Lung (tissue), 12 donors: ENCODE data around the gene GPATCH2. TPM values are rescaled to one million over a fixed set of nuclear protein-coding genes. Genes with fewer than 3 reads are reported as not detected.

ENCODE experiments used
- ATAC-seq: fragments of 200-7000 bp; cut with Tn5 transposase; one replicate; pipeline ENCODE4 v1.9.1; 2020; ENCODE audit warnings: moderate number of reproducible peaks; ENCODE audit not compliant: insufficient read depth, low FRiP score
- DNase-seq, 3 donors: peaks; one replicate each; pipeline ENCODE4 v3.0.0-alpha.2; 2013 to 2017
- H3K27ac ChIP-seq, 2 donors: one replicate each; pipeline ENCODE4 v1.5.1; 2013; ENCODE audit warnings: mild to moderate bottlenecking in 2 of 2, moderate library complexity in 2 of 2, control low read depth in 1 of 2, inconsistent platforms in 1 of 2, low read depth in 1 of 2, low read length in 1 of 2
- H3K27me3 ChIP-seq, 3 donors: one replicate each; pipeline ENCODE4 v1.5.1; 2013; ENCODE audit warnings: low read length in 2 of 3; ENCODE audit not compliant: control insufficient read depth in 3 of 3, insufficient read depth in 3 of 3
- H3K36me3 ChIP-seq, 4 donors: one replicate each; pipeline ENCODE4 v1.5.1; 2013; ENCODE audit warnings: low read length in 4 of 4, mild to moderate bottlenecking in 1 of 4, moderate library complexity in 1 of 4; ENCODE audit not compliant: control insufficient read depth in 4 of 4, insufficient read depth in 4 of 4
- H3K4me1 ChIP-seq, 5 donors: one replicate each; pipeline ENCODE4 v1.5.1; 2013; ENCODE audit warnings: low read length in 5 of 5, mild to moderate bottlenecking in 2 of 5, moderate library complexity in 1 of 5; ENCODE audit not compliant: control insufficient read depth in 5 of 5, insufficient read depth in 5 of 5
- H3K4me3 ChIP-seq: one replicate; pipeline ENCODE4 v1.5.1; 2013; ENCODE audit warnings: mild to moderate bottlenecking, control low read depth, moderate library complexity
- H3K9ac ChIP-seq, 2 donors: one replicate each; pipeline ENCODE4 v1.5.1; 2013; ENCODE audit warnings: low read length in 2 of 2, control low read depth in 1 of 2; ENCODE audit not compliant: insufficient read depth in 1 of 2
- H3K9me3 ChIP-seq, 4 donors: one replicate each; pipeline ENCODE4 v1.5.1; 2013; ENCODE audit warnings: low read length in 3 of 4, mild to moderate bottlenecking in 1 of 4, moderate library complexity in 1 of 4; ENCODE audit not compliant: control insufficient read depth in 4 of 4, insufficient read depth in 3 of 4
- CTCF ChIP-seq: IDR thresholded peaks from 2 replicates; pipeline ENCODE4 v1.5.1; 2012; ENCODE audit warnings: mild to moderate bottlenecking; ENCODE audit errors: control extremely low read depth, extremely low read depth
- WGBS, 2 donors: extraction: QIAGEN DNeasy Blood & Tissue Kit; methylation state at CpG; one replicate each; pipeline ENCODE4 v1.1.7; 2013; 5-methylcytosine and 5-hydroxymethylcytosine counted together
- polyA plus RNA-seq, 2 donors: library from polyadenylated mRNA; stranded (reverse); fragments of 200-250 nt; gene quantifications; one replicate each; pipeline ENCODE4 v1.2.1, GENCODE V29; 2013
- total RNA-seq, 2 donors: library from RNA; depleted of rRNA in 1 of 2; stranded (reverse); fragments of >200 nt in 1 of 2; gene quantifications; one replicate each; pipeline ENCODE4 v1.2.1, GENCODE V29; 2014 to 2021
- donor health status: control.
- donor health status: control.
- donor health status: Bipolar disorder and iron deficiency.
- donor health status: healthy.
- donor health status: DM: yes; HTN: yes; CAD: no.

GPATCH2 gene
- total and polyA plus RNA-seq, 4 donors = 3.2 to 31.0 (median 8.3) TPM

GRCh38 chr1:217535601-217536377, 95.1 kb downstream of the GPATCH2 start:
- Histone ChIP-seq H3K9ac (no peak overlapping the region), H3K36me3 (no peaks in the 10 kb centered on the region)

GRCh38 chr1:217534566-217534965, 96.3 kb downstream of the GPATCH2 start:
- WGBS, 2 donors = 78 to 98% methylated on average over 1 of the region's 1 CpG

More at GRCh38 chr1:217535601-217536377, 95.1 kb downstream of the GPATCH2 start:
- H3K27ac ChIP-seq = no peak overlapping the region
- DNase-seq (no peak), ATAC-seq (no peak)
- no peak overlapping the region for H3K4me3 ChIP-seq
- no peak for TF ChIP-seq CTCF
- H3K27me3 ChIP-seq = no peaks in the 10 kb centered on the region
- no peaks in the 10 kb centered on the region for H3K9me3 ChIP-seq
- 97 to 98% methylated on average over 9 of the region's 9 CpGs for WGBS, 2 donors
- H3K4me1 ChIP-seq = no peaks in the 10 kb centered on the region

GRCh38 chr1:217528271-217528670, 102.6 kb downstream of the GPATCH2 start:
- ATAC-seq (no peak), DNase-seq (no peak)
- no peaks in the 10 kb centered on the region for H3K27me3 ChIP-seq
- no peak overlapping the region for H3K27ac ChIP-seq
- H3K9ac ChIP-seq = no peak overlapping the region
- 91 to 93% methylated on average over 3 of the region's 3 CpGs for WGBS, 2 donors
- no peaks in the 10 kb centered on the region for H3K36me3 ChIP-seq
- no peak for TF ChIP-seq CTCF
- peaks cover 0 to 7% (median 0%) of the 10 kb centered on the region in 5 donors for H3K4me1 ChIP-seq
- H3K4me3 ChIP-seq = no peak overlapping the region
- H3K9me3 ChIP-seq = no peaks in the 10 kb centered on the region

More at GRCh38 chr1:217534566-217534965, 96.3 kb downstream of the GPATCH2 start:
- DNase-seq (no peak), ATAC-seq (no peak)
- Histone ChIP-seq H3K27me3 (no peaks in the 10 kb centered on the region), H3K4me3 (no peak overlapping the region), H3K9me3 (no peaks in the 10 kb centered on the region), H3K36me3 (no peaks in the 10 kb centered on the region), H3K27ac (no peak overlapping the region), H3K4me1 (no peaks in the 10 kb centered on the region), H3K9ac (no peak overlapping the region)
- no peak for TF ChIP-seq CTCF
